GM10847 (cell line): ENCODE results near the gene CHMP4A.

Experiments
- POLR2A ChIP-seq: IDR thresholded peaks from 2 replicates; pipeline ENCODE4 v1.6.1; 2011; ENCODE audit not compliant: insufficient read length; ENCODE audit errors: extremely low read depth

The CHMP4A gene

GRCh38 chr14:24212924-24213865 lies at the start of gene CHMP4A:
CHMP4A (minus strand) TSS chr14:24213488; CDS start chr14:24213439, 49 bp downstream.
- peak; percentile 92 for TF ChIP-seq POLR2A

GRCh38 chr14:24261969-24262327 lies 48.7 kb upstream of the CHMP4A start:
- TF ChIP-seq POLR2A: no peak

- TF ChIP-seq POLR2A: no peak
Measured at GRCh38 chr14:24261256-24261968, 48.1 kb upstream of the CHMP4A start.

- no peak for TF ChIP-seq POLR2A
Measured at GRCh38 chr14:24260780-24261157, 47.5 kb upstream of the CHMP4A start.

- no peak for TF ChIP-seq POLR2A
Measured at GRCh38 chr14:24260026-24260779, 46.9 kb upstream of the CHMP4A start.

GRCh38 chr14:24259282-24260025 lies 46.2 kb upstream of the CHMP4A start:
- TF ChIP-seq POLR2A: no peak

GRCh38 chr14:24258548-24259265 lies 45.4 kb upstream of the CHMP4A start:
- TF ChIP-seq POLR2A: no peak

- TF ChIP-seq POLR2A: no peak
Measured at GRCh38 chr14:24258119-24258518, 44.8 kb upstream of the CHMP4A start.

- TF ChIP-seq POLR2A: no peak
Measured at GRCh38 chr14:24256960-24257359, 43.7 kb upstream of the CHMP4A start.

- TF ChIP-seq POLR2A: no peak
Measured at GRCh38 chr14:24255931-24256711, 42.8 kb upstream of the CHMP4A start.

- no peak for TF ChIP-seq POLR2A
Measured at GRCh38 chr14:24255438-24255837, 42.1 kb upstream of the CHMP4A start.

GRCh38 chr14:24254630-24255392 lies 41.5 kb upstream of the CHMP4A start:
- TF ChIP-seq POLR2A: no peak

- no peak for TF ChIP-seq POLR2A
Measured at GRCh38 chr14:24253936-24254335, 40.6 kb upstream of the CHMP4A start.
